SU-DHL-6 (cell line): Measurements from ENCODE around the gene ISX.

ENCODE experiments used
- H2AFZ ChIP-seq: fragments of 200-600 bp; sonication (generic); 2 replicates; pipeline ENCODE4 v1.6.1; 2014; ENCODE audit warnings: low read depth, mild to moderate bottlenecking, moderate library complexity, mixed read lengths, antibody characterized with exemption, low read length; ENCODE audit not compliant: severe bottlenecking
- H3F3A ChIP-seq: fragments of 200-600 bp; shearing (Covaris generic); 2 replicates; pipeline ENCODE4 v1.6.0; 2016; ENCODE audit warnings: antibody characterized with exemption, mild to moderate bottlenecking; ENCODE audit not compliant: insufficient read depth
- H3K27ac ChIP-seq: fragments of 200-600 bp; sonication (generic); 2 replicates; pipeline ENCODE4 v1.5.1; 2016; ENCODE audit warnings: low read depth, mild to moderate bottlenecking, low read length, moderate library complexity, mixed read lengths
- H3K27me3 ChIP-seq: fragments of 200-600 bp; sonication (generic), shearing (Covaris generic); 2 replicates; pipeline ENCODE4 v1.6.0; 2014; ENCODE audit warnings: mild to moderate bottlenecking, low read length
- H3K36me3 ChIP-seq: fragments of 200-600 bp; sonication (generic); 2 replicates; pipeline ENCODE4 v1.6.1; 2014; ENCODE audit warnings: mild to moderate bottlenecking, low read length, mixed read lengths
- H3K4me2 ChIP-seq: fragments of 300-600, 200-600 bp; shearing (Covaris generic), sonication (generic); 2 replicates; pipeline ENCODE4 v1.6.0; 2014; ENCODE audit warnings: low read length, low read depth, mild to moderate bottlenecking; ENCODE audit not compliant: poor library complexity, severe bottlenecking
- H3K4me3 ChIP-seq: fragments of 200-600 bp; sonication (generic); 2 replicates; pipeline ENCODE4 v1.5.1; 2014; ENCODE audit warnings: antibody characterized with exemption, low read length, mild to moderate bottlenecking, mixed read lengths; ENCODE audit not compliant: insufficient read depth, poor library complexity, severe bottlenecking
- H3K79me2 ChIP-seq: fragments of 200-600 bp; sonication (generic); 2 replicates; pipeline ENCODE4 v1.6.1; 2014; ENCODE audit warnings: mild to moderate bottlenecking, low read length, moderate library complexity; ENCODE audit not compliant: insufficient read depth
- H3K9ac ChIP-seq: fragments of 200-600 bp; sonication (generic); 2 replicates; pipeline ENCODE4 v1.7.0; 2014; ENCODE audit warnings: mild to moderate bottlenecking, low read length
- H3K9me2 ChIP-seq: fragments of 200-600 bp; sonication (generic); replicated peaks from 2 replicates; pipeline ENCODE4 v1.6.1; 2014; ENCODE audit warnings: low read length; ENCODE audit not compliant: insufficient read depth
- H3K9me3 ChIP-seq: fragments of 200-600 bp; sonication (generic); 2 replicates; pipeline ENCODE4 v1.6.1; 2014; ENCODE audit warnings: low read length, mixed read lengths; ENCODE audit not compliant: insufficient read depth
- H4K20me1 ChIP-seq: fragments of 200-600 bp; sonication (generic); 2 replicates; pipeline ENCODE4 v1.6.1; 2014; ENCODE audit warnings: low read depth, mild to moderate bottlenecking, antibody characterized with exemption, low read length, moderate library complexity, mixed read lengths
- CTCF ChIP-seq: fragments of 200-600 bp; sonication (generic); IDR thresholded peaks from one replicate; pipeline ENCODE4 v1.5.1; 2017; ENCODE audit warnings: antibody characterized with exemption, mild to moderate bottlenecking, low read length, moderate library complexity; ENCODE audit not compliant: insufficient read depth, poor library complexity, severe bottlenecking
- EZH2phosphoT487 ChIP-seq: fragments of 200-600 bp; sonication (generic), shearing (Covaris generic); conservative IDR thresholded peaks from 2 replicates; pipeline ENCODE4 v1.6.1; 2018; ENCODE audit warnings: mild to moderate bottlenecking, antibody characterized with exemption, low read length, moderate library complexity, mixed read lengths

ISX gene

GRCh38 chr22:35109616-35110015, 43.7 kb downstream of the ISX start:
- H3K79me2 ChIP-seq: no peaks in the 10 kb centered on the region
- no peaks in the 10 kb centered on the region for H4K20me1 ChIP-seq
- H3F3A ChIP-seq: no peaks in the 10 kb centered on the region
- no peak overlapping the region for H3K4me2 ChIP-seq
- TF ChIP-seq EZH2phosphoT487 (no peak), CTCF (no peak)
- H3K4me3 ChIP-seq: no peak overlapping the region
- no peak overlapping the region for H2AFZ ChIP-seq
- H3K9me3 ChIP-seq: no peaks in the 10 kb centered on the region
- H3K27me3 ChIP-seq: no peaks in the 10 kb centered on the region
- H3K27ac ChIP-seq: no peak overlapping the region
- no peaks in the 10 kb centered on the region for H3K9me2 ChIP-seq
- no peaks in the 10 kb centered on the region for H3K36me3 ChIP-seq
- no peak overlapping the region for H3K9ac ChIP-seq

- Histone ChIP-seq H3K36me3 (no peaks in the 10 kb centered on the region), H3K4me2 (no peak overlapping the region), H3F3A (no peaks in the 10 kb centered on the region), H2AFZ (no peak overlapping the region), H3K4me3 (no peak overlapping the region), H3K79me2 (no peaks in the 10 kb centered on the region), H3K9me3 (no peaks in the 10 kb centered on the region), H3K9ac (no peak overlapping the region), H4K20me1 (no peaks in the 10 kb centered on the region), H3K27me3 (no peaks in the 10 kb centered on the region), H3K27ac (no peak overlapping the region), H3K9me2 (no peaks in the 10 kb centered on the region)
- TF ChIP-seq EZH2phosphoT487 (no peak), CTCF (no peak)
Measured at GRCh38 chr22:35111244-35111643, 45.3 kb downstream of the ISX start.

GRCh38 chr22:35113341-35113740, 47.4 kb downstream of the ISX start:
- H2AFZ ChIP-seq: no peak overlapping the region
- no peaks in the 10 kb centered on the region for H3K9me3 ChIP-seq
- H3K4me2 ChIP-seq: no peak overlapping the region
- no peaks in the 10 kb centered on the region for H3K27me3 ChIP-seq
- no peak overlapping the region for H3K4me3 ChIP-seq
- no peaks in the 10 kb centered on the region for H3F3A ChIP-seq
- H3K27ac ChIP-seq: no peak overlapping the region
- no peaks in the 10 kb centered on the region for H4K20me1 ChIP-seq
- TF ChIP-seq EZH2phosphoT487 (no peak), CTCF (no peak)
- no peaks in the 10 kb centered on the region for H3K9me2 ChIP-seq
- no peak overlapping the region for H3K9ac ChIP-seq
- no peaks in the 10 kb centered on the region for H3K79me2 ChIP-seq
- H3K36me3 ChIP-seq: no peaks in the 10 kb centered on the region
